ENCODE measurements around the gene CCDC121.

Gene CCDC121, protein sequence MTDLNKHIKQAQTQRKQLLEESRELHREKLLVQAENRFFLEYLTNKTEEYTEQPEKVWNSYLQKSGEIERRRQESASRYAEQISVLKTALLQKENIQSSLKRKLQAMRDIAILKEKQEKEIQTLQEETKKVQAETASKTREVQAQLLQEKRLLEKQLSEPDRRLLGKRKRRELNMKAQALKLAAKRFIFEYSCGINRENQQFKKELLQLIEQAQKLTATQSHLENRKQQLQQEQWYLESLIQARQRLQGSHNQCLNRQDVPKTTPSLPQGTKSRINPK

DNA sequence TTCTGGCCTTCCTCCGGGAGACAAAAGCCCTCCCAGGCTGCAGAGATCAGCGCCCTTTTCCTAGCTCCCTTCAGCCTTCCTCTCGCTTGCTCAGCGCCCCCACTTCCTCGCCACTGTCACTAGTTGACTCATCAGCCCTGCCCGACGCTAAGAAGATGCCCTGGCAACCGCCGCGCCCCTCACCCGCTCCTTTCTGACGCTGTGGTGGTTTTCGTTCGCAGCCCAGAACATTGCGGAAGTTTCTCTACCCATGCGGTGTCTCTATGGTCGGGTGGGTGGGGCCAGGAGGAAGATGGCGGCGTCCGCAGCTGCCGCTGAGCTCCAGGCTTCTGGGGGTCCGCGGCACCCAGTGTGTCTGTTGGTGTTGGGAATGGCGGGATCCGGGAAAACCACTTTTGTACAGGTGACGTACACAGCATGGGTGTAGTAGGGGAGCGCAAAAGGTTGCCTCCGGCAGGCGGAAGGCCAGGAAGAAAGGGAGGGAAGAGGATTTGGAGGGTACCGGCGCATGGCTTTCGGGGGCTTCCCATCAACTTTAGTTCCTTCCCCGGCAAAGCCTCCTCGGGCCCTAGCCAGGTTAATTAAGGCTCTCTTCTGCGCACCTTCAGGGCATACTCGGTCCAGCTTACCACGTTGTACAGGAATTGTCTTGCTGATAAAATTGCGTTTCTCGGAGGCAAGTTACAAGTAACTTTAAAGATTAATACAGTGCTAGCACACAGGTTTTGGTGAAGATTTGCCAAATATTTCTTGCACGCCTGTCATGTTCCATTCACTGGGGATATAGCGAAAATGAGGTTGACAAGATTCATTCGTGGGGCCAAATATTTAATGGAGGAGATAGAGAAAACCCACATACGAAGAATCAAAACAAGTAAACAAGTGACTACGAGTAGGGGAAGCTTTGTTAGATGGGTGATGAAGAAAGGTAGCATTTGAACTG lies at the start of gene CCDC121, which contains the start of gene GPN1:
TSS of gene CCDC121 (minus strand) at position 246 of the 943 bp plus-strand sequence. CDS start 1,213 bp downstream, outside the sequence.
TSS of gene GPN1 (plus strand) at position 284 of the 943 bp plus-strand sequence. CDS start at position 293, 9 bp downstream.
- peak; percentile 30 to 95 (median 82) for DNase-seq

DNA sequence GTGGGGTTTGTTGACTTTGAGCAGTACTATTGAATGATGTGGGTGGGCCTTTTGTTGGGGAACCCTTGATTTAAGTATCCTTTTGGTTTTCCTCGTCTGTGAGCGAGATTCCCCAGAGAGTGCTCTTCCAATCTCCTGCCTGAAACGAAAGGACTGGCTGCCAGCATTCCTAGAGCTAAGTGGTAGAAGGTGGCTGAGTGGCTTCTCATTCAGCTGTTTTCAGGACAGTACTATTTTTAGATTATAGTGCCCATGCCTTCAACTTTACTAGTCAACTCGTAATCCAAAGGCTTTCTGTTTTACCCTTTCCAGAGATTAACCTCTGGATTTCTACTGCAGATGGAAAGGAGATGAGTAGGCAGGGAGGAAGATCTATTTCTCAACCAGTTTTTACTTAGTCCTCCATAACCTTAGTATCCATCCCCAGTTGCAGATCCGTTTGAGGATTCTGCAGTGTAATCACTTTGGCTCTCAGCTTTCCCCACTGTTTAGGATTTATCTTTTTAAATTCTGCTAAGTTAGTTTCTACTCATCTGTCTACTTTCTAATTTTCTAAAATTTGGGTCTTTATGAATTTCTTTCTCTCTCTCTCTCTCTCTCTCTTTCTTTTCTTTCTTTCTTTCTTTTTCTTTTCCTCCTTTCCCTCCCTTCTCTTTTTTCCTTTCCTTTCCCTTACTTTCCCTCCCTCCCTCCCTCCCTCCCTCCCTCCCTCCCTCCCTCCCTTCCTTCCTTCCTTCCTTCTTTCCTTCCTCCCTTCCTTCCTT lies 44.1 kb upstream of the CCDC121 start:
- no peak for DNase-seq

DNA sequence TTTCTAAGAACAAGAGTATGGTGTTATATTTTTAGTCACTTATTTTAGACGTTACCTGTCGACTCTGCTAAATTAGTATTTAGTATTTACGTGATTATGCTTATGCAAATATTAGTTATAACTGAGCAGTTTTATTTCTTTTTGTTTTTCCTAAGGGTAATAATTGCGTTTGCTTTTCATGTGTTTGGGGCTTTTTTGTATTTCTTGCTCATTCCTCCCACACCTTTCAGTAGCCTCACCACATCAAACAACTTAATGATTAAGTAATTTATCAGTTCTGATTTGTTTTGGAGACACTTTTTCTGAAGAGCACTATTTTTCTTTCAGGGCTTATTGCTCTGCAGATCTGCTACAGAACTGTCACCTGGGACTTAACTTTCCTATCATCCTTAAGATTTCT lies 42.4 kb upstream of the CCDC121 start:
- DNase-seq, result no peak

DNA sequence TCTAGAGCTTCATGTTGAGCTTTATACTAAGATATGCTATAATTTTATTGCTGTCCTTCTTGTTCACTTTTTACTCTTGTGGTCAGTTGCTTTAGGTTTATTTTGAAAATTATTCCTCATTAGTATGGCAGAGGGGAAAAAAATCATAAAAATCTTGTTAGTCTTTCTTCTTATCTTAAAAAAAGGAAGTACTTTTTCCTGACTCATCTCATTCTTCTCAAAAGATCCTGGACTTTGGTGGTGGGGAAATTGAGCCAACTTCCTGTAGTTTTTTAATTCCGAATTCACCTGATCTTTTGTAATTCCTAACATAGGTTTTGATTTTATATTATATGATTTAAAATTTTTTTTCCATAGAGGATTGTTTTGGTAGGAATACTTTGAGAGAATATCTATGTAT lies 38.6 kb upstream of the CCDC121 start:
- DNase-seq, result no peak

DNA sequence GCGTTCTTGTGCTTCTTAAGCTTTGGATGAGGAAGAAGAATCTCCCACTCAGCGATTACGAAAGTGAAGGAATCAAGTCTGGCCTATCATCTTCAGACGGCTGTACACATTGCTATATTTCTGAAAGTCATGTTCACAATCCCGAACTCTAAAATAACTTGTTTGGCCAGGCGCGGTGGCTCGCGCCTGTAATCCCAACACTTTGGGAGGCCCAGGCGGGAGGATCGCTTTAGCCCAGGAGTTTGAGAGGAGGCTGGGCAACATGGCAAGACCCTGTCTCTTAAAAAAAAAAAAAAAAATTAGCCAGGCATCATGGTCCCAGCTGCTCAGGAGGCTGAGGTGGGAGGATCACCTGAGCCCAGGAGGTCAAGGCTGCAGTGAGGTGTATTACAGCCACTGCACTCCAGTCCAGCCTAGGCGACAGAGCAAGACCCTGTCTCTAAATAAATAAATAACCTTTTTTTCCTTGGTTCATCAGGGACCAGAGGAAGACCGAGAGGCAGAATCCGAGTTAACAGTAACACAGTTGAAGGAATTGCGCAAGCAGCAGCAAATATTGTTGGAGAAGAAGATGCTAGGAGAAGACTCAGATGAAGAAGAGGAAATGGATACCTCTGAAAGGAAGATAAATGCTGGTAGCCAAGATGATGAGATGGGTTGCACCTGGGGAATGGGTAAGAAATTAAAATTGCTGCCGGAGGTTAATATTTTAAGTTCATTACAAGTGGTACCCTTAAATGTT lies 36.0 kb upstream of the CCDC121 start:
- DNase-seq, result no peak

DNA sequence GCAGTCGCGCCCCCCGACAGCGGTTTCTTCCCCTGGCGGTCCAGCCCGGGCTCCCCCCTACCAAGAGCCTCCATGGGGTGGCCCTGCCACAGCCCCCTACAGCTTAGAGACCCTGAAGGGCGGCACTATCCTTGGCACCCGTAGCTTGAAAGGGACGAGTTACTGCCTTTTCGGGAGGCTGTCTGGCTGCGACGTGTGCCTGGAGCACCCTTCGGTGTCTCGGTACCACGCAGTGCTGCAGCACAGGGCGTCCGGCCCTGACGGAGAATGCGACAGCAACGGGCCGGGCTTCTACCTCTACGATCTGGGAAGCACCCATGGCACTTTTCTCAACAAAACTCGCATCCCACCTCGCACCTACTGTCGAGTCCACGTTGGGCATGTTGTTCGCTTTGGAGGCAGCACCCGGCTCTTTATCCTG lies 35.4 kb upstream of the CCDC121 start:
- peak in 1 of 51 donors; percentile 29 for DNase-seq

DNA sequence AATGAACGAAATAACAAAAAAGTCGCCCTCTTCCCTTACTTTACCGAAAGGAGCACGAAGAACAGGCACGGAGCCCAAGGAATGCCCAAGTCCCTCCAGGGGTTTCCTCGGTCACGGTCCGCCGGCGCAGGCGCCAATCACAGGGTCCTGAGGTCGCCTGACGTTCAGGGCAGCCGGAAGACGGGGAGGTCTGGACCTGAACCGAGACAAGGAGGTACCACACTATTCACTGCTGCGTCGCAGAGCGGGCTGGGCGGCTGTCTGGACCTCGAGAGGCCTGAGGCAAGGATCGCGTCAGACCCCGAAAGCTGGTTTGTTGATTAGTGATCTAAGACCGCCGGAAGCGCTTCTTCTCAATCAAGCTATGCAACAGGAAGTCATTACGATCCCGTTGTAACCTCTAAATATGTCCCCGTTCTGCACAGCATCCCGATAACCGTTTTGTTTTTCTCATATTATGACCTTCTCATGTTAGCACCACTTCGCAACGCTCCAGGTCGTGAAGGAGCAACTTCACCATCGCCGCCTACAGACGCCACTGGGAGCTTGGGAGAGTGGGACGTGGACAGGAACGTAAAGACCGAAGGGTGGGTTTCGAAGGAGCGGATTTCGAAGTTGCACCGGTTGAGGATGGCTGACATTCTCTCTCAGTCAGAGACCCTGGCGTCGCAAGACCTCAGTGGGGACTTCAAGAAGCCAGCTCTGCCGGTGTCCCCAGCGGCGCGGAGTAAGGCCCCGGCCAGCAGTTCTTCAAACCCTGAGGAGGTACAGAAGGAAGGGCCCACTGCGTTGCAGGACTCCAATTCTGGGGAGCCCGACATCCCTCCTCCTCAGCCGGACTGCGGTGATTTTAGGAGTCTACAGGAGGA lies 34.7 kb upstream of the CCDC121 start, which contains the start of the genes SLC4A1AP and SUPT7L:
TSS of gene SLC4A1AP (plus strand) at position 605 of the 869 bp plus-strand sequence. CDS start at position 631, 26 bp downstream.
TSS of gene SUPT7L (minus strand) at position 330 of the 869 bp plus-strand sequence. CDS start 1,422 bp downstream, outside the sequence.
- peak; percentile 34 to 98 (median 74) for DNase-seq

DNA sequence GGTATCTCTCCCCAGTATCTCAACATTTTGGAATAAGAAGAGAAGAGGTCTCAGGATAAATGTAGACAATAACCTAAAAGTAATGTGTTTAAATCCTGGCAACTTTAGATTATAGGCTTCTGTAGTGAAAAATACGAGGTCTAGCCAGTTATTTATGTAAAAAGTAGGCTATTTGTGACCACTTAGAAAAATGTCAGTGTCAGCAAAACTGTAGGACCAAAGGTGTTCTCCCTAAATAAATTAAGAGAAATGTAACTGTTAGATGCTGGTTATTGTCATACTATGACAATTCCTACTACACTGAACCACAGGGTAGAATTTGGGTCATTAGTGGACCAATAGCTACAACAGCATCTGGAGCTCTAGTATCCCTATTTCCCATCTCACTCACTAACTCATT lies 32.6 kb upstream of the CCDC121 start:
- DNase-seq, result no peak

DNA sequence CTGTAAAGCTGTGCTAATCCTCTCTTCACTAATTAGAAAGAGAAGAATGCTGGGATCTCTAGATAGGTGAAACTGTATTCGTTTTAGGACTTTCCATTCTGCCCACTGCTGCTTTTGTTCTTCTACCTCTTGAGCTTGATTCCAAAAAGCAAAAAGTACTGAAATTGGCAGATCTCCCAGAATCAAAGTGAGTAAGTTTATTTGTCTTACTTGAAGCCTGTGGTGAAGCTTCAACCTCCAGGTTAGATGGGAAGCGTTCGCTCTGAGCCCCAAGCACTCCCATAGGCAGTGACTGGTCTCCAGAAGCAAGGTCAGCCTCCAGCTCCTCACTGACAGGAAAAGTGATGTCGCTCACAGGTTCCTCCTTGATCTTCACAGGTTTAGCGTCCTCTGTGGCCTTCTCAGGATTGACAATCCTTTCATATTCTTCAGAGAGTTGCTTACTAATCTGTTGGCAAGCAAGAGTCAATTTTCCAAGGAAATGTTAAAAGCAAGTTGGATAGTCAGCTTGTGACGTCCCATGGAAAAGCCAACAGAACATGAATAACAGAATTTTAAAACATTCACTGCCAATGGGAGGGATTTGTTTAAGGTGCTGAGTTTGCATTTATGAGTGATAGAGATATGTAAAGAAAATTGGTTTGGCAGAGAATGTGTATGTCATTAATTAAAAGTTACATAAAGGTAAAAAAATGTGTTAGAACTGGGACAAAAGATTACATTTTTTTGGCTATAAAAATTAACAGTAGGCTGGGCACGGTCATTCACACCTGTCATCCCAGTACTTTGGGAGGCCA lies 26.5 kb upstream of the CCDC121 start:
- peak in 1 of 51 donors; percentile 6 for DNase-seq

DNA sequence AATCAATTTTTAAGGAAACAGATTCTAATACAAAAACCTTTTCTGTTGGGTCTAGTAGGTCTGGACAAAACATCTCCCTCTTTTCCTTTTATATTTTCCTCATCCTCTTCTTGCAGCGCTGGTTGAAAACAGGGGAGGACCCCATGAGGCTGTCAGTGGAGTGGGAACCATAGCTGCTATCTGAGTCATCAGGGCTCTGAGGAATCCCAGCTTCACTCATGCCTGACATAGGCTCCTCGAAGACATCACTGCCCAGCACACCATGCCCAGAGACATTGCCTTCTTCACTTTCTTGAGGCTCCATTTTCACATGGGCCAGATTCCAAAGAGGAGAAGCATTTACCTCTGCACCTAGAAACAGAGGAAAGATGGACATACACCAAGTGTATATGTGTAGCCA lies 24.6 kb upstream of the CCDC121 start:
- DNase-seq, result no peak

DNA sequence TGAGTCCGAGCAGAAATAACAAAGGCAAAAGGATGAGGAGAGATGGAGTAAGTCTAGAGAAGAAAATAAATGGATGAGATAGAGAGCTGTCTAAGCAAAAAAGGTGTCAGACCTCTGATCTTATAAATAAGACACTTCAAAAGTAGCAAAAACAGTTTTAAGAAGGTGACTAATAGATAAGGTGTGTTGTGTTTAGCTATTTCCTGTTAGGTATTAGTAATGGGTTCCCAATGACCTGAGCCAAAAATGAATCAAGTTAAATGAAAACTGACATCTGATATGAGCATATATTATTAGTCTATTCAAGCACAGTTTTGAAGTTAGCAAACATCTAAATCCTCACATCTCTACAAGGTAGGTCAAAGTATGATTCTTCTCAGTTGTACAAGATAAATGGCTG lies 24.0 kb upstream of the CCDC121 start:
- DNase-seq, result no peak

DNA sequence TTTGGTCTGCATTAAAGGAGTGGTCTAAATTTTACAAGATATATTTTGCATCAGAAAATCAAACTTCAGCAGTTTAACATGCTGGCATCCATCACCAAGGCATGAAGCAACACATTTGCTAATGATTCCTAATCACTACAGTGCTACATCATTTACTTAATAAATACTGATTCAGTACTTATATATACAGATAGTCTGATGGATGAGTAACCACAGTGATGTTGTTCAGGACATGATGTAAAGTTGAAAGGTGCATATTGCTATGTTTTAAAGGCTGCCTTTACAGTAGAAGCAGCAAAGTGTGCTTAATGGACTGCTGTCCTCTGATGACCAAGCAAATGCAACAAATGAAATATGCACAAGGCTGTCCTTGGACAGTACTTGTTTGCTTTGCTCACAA lies 23.5 kb upstream of the CCDC121 start:
- no peak for DNase-seq

DNA sequence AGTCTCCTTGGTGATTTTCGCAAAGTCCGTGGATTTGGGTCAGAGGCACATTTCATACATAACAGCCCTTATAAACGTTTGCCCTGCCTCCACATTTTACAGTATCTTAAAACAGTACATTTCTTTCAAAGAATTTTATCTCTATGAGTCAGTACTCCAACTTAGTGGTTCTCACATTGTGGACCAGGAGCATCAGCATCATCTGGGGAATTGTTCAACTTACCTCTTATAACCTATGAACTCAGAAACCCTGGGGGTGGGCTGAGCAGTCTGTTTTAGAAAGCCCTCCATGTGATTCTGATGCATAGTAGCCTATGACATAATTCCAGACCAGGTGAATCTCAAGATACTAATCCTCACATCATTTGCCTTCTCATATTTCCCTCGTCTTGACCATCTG lies 22.2 kb upstream of the CCDC121 start:
- DNase-seq, result no peak

DNA sequence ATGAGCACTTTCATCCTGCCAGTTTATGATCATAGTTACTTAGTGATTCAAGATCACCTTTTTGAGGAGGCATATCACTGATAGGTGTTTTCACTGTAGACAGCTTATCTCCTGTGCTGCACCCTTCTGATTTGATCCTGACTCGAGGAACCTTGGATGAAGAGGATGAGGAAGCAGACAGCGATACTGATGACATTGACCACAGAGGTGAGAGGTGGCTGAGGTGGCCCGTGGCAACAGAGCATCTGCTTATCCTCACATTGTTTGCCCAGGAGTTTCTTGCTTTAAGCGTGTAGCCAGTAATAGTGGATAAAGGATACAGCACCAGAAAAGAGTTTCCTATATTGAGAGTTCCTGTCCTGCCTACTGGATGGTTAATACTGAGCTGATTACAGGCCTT lies 18.9 kb upstream of the CCDC121 start:
- DNase-seq, result no peak

DNA sequence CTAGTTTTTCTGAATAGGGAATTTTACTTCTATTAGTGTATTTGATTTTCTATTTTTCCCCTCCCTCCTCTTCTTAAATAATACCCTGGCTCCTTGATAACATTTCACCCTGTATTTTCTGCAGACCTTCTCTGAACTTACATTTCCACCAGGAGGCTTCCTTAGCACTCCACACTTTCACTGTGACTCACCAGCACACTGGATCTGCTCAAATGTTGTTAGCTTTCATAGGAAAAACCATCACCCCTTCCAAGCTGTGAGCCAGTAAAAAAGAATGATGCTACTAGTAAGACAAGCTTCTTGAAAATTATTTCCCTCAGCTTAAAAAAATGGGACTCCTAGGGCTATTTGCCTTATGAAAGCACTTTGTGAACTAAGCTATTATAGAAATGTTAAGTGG lies 18.5 kb upstream of the CCDC121 start:
- no peak for DNase-seq

DNA sequence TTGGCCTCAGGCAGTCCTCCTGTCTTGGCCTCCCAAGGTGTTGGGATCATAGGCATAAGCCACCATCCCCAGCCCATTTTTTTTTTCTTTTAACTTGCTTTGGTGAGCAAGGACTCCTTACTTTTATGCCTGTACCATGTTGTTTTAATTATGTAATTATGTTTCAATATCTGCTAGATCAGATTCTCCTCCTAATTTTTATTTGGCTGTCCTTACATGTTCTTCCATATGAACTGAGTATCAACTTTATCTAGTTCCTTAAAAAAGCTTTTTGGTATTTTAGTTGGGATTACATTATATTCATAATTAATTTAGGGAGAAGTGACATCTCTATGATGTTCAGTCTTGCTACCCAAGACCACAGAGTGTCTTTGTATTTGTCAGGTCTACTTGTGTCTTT lies 16.4 kb upstream of the CCDC121 start:
- no peak for DNase-seq

DNA sequence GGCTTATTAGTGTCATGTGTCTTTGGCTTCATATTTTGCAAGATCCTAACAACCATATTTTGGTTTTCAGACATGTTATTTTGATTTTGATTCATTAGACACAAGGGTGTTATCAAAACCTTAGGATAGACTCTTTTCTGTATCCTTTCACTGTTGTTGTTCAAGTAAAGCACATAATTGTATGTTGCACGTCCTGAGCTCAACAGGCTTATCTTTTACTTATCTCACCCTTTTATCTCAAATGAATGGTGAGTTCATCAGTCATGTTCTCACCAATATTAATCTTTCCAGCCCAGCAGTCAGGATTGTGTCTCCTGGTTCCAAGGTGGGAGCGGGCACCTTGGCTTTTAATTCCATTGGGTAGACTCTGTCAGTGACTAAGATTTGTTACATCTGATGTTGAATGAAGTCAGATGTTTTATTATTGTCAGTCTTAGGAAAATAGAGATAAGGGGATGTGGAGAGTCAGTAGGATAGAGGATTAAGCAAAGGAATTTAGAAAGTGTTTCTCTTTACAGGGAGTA lies 12.0 kb upstream of the CCDC121 start:
- no peak for DNase-seq

DNA sequence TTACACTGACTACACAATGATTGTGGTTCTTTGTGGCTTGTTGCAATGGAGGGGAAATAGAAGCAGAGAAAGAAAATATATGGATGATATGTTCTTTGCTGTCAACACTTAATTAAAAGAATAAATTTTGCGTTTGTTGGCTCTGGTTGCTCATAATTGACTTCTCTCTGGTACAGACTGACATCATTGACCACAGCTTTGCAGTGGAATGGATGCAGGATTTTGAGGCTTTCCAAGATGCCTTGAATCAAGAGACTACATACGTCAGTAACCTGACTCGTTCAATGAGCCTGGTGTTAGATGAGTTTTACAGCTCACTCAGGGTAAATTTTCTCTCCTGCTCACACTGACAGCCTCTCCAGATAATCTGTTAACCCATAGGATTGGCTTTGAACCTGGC lies 9.9 kb upstream of the CCDC121 start:
- no peak for DNase-seq
